Measurements from ENCODE around the gene CPSF2. TPM values are rescaled to one million over a fixed set of nuclear protein-coding genes. Genes with fewer than 3 reads are reported as not detected.

The CPSF2 gene
- polyA plus RNA-seq, 1 of the 3 experiments (the other 2 are of a cell fraction): 11.7 TPM

DNA sequence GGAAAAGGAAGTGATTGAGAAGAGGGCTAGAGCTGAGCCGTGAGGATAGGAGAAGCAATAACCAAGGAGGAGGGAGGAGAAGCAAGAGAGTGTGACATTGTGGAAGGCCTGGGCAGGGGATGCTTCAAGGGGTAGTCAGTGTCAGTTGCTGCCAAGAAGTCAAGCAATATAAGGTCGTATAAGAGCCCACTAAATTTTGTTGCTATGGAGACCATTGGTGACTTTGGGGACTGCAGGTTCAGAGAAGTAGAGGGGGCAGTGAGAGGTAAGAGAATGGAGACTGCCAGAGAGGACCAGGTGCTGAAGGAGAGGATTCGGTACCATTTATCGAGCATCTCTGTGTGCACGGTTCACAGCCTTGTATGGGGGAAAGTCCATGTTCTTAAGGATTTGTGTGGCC is 12.3 kb upstream of the CPSF2 start:
- ChIA-PET CTCF (interaction anchor here (4.0 kb wide), 1 partner anchor 11 kb away, joined by 100 read pairs; the partner anchor contains the start of genes CPSF2 and NDUFB1), POLR2A (no interaction called here)
- H3K9me3 ChIP-seq: no peaks in the 10 kb centered on the region
- no peaks in the 10 kb centered on the region; the same call in 1 of the 2 replicates for H4K20me1 ChIP-seq (ENCODE audit: insufficient read depth)
- no peaks in the 10 kb centered on the region for H3K36me3 ChIP-seq (replicated peaks in 1 of 2; ENCODE audit: control insufficient read depth in 1 of 2, insufficient read depth in 2 of 2, low read length in 1 of 2)
- no peak for DNase-seq
- 78% methylated on average over 5 of the region's 5 CpGs for WGBS (ENCODE audit: low lambda C conversion rate)
- TF ChIP-seq MEF2A (IDR thresholded peaks at IDR 0.05; ENCODE audit: borderline replicate concordance, low read depth) (no peak), POLR2AphosphoS5 (IDR thresholded peaks at IDR 0.05; ENCODE audit: low read depth, low read length) (no peak), SMC3 (IDR thresholded peaks at IDR 0.05; ENCODE audit: low read depth, low read length) (no peak), EZH2phosphoT487 (IDR thresholded peaks at IDR 0.05; ENCODE audit: borderline replicate concordance, low read depth) (no peak), USF2 (IDR thresholded peaks at IDR 0.05; ENCODE audit: borderline replicate concordance, low read depth, low read length) (no peak), MXI1 (IDR thresholded peaks at IDR 0.05; ENCODE audit: low read depth, low read length) (no peak), NRF1 (IDR thresholded peaks at IDR 0.05; ENCODE audit: low read depth, low read length) (no peak)
- TF ChIP-seq, protein P1, sequence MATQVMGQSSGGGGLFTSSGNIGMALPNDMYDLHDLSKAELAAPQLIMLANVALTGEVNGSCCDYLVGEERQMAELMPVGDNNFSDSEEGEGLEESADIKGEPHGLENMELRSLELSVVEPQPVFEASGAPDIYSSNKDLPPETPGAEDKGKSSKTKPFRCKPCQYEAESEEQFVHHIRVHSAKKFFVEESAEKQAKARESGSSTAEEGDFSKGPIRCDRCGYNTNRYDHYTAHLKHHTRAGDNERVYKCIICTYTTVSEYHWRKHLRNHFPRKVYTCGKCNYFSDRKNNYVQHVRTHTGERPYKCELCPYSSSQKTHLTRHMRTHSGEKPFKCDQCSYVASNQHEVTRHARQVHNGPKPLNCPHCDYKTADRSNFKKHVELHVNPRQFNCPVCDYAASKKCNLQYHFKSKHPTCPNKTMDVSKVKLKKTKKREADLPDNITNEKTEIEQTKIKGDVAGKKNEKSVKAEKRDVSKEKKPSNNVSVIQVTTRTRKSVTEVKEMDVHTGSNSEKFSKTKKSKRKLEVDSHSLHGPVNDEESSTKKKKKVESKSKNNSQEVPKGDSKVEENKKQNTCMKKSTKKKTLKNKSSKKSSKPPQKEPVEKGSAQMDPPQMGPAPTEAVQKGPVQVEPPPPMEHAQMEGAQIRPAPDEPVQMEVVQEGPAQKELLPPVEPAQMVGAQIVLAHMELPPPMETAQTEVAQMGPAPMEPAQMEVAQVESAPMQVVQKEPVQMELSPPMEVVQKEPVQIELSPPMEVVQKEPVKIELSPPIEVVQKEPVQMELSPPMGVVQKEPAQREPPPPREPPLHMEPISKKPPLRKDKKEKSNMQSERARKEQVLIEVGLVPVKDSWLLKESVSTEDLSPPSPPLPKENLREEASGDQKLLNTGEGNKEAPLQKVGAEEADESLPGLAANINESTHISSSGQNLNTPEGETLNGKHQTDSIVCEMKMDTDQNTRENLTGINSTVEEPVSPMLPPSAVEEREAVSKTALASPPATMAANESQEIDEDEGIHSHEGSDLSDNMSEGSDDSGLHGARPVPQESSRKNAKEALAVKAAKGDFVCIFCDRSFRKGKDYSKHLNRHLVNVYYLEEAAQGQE (IDR thresholded peaks at IDR 0.05; ENCODE audit: low read depth, low read length): no peak
- peaks cover 3 to 4% of the 10 kb centered on the region in 2 experiments; a peak in 2 of 4 replicates for H3K4me1 ChIP-seq (ENCODE audit: control insufficient read depth in 1 of 2, insufficient read depth in 2 of 2, low read depth in 1 of 2, low read length in 1 of 2)
- no peak overlapping the region for H3K27ac ChIP-seq (ENCODE audit: low read depth in 2 of 2, low read length in 1 of 2)
- no peaks in the 10 kb centered on the region for H3K9me2 ChIP-seq
- H3K4me2 ChIP-seq: no peak overlapping the region
- no peak overlapping the region for H3K9ac ChIP-seq
- no peak overlapping the region for H3K4me3 ChIP-seq (ENCODE audit: low read depth in 2 of 2, low read length in 1 of 2)
- peaks cover 5% of the 10 kb centered on the region for H3F3A ChIP-seq (replicated peaks; ENCODE audit: insufficient read depth)
- H3K27me3 ChIP-seq (ENCODE audit: insufficient read depth): no peaks in the 10 kb centered on the region
- no peak overlapping the region for H2AFZ ChIP-seq (ENCODE audit: low read depth)
- peaks cover 10% of the 10 kb centered on the region for H3K79me2 ChIP-seq (ENCODE audit: insufficient read depth)

- no peaks in the 10 kb centered on the region for H3K27me3 ChIP-seq (ENCODE audit: insufficient read depth)
- POLR2A ChIA-PET: interaction anchor here (0.6 to 2.7 kb wide), 8 partner anchors 14 to 340 kb away, joined by 3 to 47 read pairs (median 4); partner anchors contain the start of genes ATXN3 and TRIP11
- H2AFZ ChIP-seq (ENCODE audit: low read depth): peak overlapping the region; percentile 93
- WGBS (ENCODE audit: low lambda C conversion rate): 1% methylated on average over 26 of the region's 36 CpGs
- H3K36me3 ChIP-seq (replicated peaks in 1 of 2; ENCODE audit: control insufficient read depth in 1 of 2, insufficient read depth in 2 of 2, low read length in 1 of 2): peaks cover 16 to 50% of the 10 kb centered on the region in 2 experiments
- TF ChIP-seq TAF1 (IDR thresholded peaks at IDR 0.05; ENCODE audit: borderline replicate concordance, low read depth, low read length) (no peak), RCOR1 (IDR thresholded peaks at IDR 0.05; ENCODE audit: low read length) (no peak), SIN3A (IDR thresholded peaks at IDR 0.05; ENCODE audit: borderline replicate concordance, low read depth, low read length) (peak; percentile 52), TEAD4 (IDR thresholded peaks at IDR 0.05; ENCODE audit: borderline replicate concordance, insufficient read depth) (no peak), FOXM1 (IDR thresholded peaks at IDR 0.05; ENCODE audit: low read depth) (no peak)
- CTCF ChIA-PET: interaction anchor here (1.5 to 8.7 kb wide), 4 partner anchors 10 to 16 kb away, joined by 4 to 100 read pairs (median 12); partner anchors contain the start of gene ATXN3
- DNase-seq: no peak
- peak overlapping the region; percentile 80 to 96 for H3K4me3 ChIP-seq (ENCODE audit: low read depth in 2 of 2, low read length in 1 of 2)
- no peaks in the 10 kb centered on the region for H3K9me3 ChIP-seq
- H3K79me2 ChIP-seq (ENCODE audit: insufficient read depth): peaks cover 73% of the 10 kb centered on the region
- peak overlapping the region; percentile 90 for H3K27ac ChIP-seq (ENCODE audit: low read depth in 2 of 2, low read length in 1 of 2)
- H3K9me2 ChIP-seq: no peaks in the 10 kb centered on the region
- H3K9ac ChIP-seq: peak overlapping the region; percentile 98
- H3F3A ChIP-seq (replicated peaks; ENCODE audit: insufficient read depth): no peaks in the 10 kb centered on the region
- peaks cover 5 to 11% of the 10 kb centered on the region in 2 experiments; a peak in 3 of 4 replicates for H3K4me1 ChIP-seq (ENCODE audit: control insufficient read depth in 1 of 2, insufficient read depth in 2 of 2, low read depth in 1 of 2, low read length in 1 of 2)
- no peaks in the 10 kb centered on the region for H4K20me1 ChIP-seq (ENCODE audit: insufficient read depth)
- H3K4me2 ChIP-seq: peak overlapping the region; percentile 78
Observed at GRCh38 chr14:92121207-92121669, 531 bp upstream of the CPSF2 start.
